Fibroblast of lung (primary cell): ENCODE measurements around the gene RPL22. TPM values are rescaled to one million over a fixed set of nuclear protein-coding genes. Genes with fewer than 3 reads are reported as not detected.

Experiments used
- DNase-seq, 2 donors: peaks; one replicate each; pipeline versions ENCODE4 v3.0.0 to v3.0.0-alpha.2; 2010; ENCODE audit warnings: low read depth in 2 of 2
- H2AFZ ChIP-seq: 2 replicates; pipeline ENCODE4 v1.5.1; 2012; ENCODE audit warnings: low read length, control low read depth, inconsistent platforms
- H3K27ac ChIP-seq: 2 replicates; pipeline ENCODE4 v1.5.1; 2011; ENCODE audit warnings: low read length, control low read depth; ENCODE audit not compliant: insufficient read depth
- H3K27me3 ChIP-seq: 2 replicates; pipeline ENCODE4 v1.5.1; 2011; ENCODE audit warnings: mild to moderate bottlenecking, low read length; ENCODE audit not compliant: control insufficient read depth, insufficient read depth
- H3K36me3 ChIP-seq: 2 replicates; pipeline ENCODE4 v1.5.1; 2011; ENCODE audit warnings: low read length; ENCODE audit not compliant: control insufficient read depth, insufficient read depth
- H3K4me1 ChIP-seq: 2 replicates; pipeline ENCODE4 v1.5.1; 2011; ENCODE audit warnings: low read length; ENCODE audit not compliant: control insufficient read depth, insufficient read depth; ENCODE audit errors: extremely low read depth
- H3K4me2 ChIP-seq: 2 replicates; pipeline ENCODE4 v1.5.1; 2011; ENCODE audit warnings: low read length, control low read depth; ENCODE audit not compliant: insufficient read depth; ENCODE audit errors: extremely low read depth
- H3K4me3 ChIP-seq, 4 experiments: fragments of 200-600 bp in 1 of 4; sonication (generic) in 1 of 4; replicated peaks in 1 of 4; 2 replicates each; pipeline ENCODE4 v1.5.1; 2011 to 2016; ENCODE audit warnings: low read length in 4 of 4, low read depth in 3 of 4, mild to moderate bottlenecking in 3 of 4, control low read depth in 2 of 4, inconsistent platforms in 1 of 4, mixed read lengths in 1 of 4; ENCODE audit not compliant: insufficient read depth in 1 of 4; ENCODE audit errors: control extremely low read depth in 1 of 4
- H3K79me2 ChIP-seq: 2 replicates; pipeline ENCODE4 v1.5.1; 2012; ENCODE audit warnings: mild to moderate bottlenecking, low read length, inconsistent platforms; ENCODE audit not compliant: control insufficient read depth, insufficient read depth
- H3K9ac ChIP-seq: 2 replicates; pipeline ENCODE4 v1.5.1; 2011; ENCODE audit warnings: mild to moderate bottlenecking, low read length, control low read depth; ENCODE audit not compliant: insufficient read depth
- H3K9me3 ChIP-seq: 2 replicates; pipeline ENCODE4 v1.5.1; 2012; ENCODE audit warnings: low read depth, low read length; ENCODE audit not compliant: control insufficient read depth, insufficient read depth
- H4K20me1 ChIP-seq: 2 replicates; pipeline ENCODE4 v1.5.1; 2011; ENCODE audit warnings: low read length; ENCODE audit not compliant: control insufficient read depth, insufficient read depth; ENCODE audit errors: extremely low read depth
- CTCF ChIP-seq, 2 donors: IDR thresholded peaks in 1 of 2; conservative IDR thresholded peaks in 1 of 2; 1 replicate in 1 of 2; 2 replicates in 1 of 2; pipeline ENCODE4 v1.5.1; 2011 to 2012; ENCODE audit warnings: low read length in 2 of 2, control low read depth in 1 of 2, inconsistent platforms in 1 of 2, low read depth in 1 of 2, mild to moderate bottlenecking in 1 of 2
- EZH2 ChIP-seq: IDR thresholded peaks from 2 replicates; pipeline ENCODE4 v1.5.1; 2012; ENCODE audit warnings: low read length, control low read depth, mild to moderate bottlenecking; ENCODE audit errors: missing control alignments
- polyA plus RNA-seq, 2 donors: library from polyadenylated mRNA; depleted of rRNA in 1 of 2; stranded (reverse) in 1 of 2; unstranded in 1 of 2; fragments of >200 nt; gene quantifications; 2 replicates each; pipeline ENCODE4 v1.2.1, GENCODE V29; 2011 to 2012; ENCODE audit warnings: missing spikeins in 1 of 2
- total RNA-seq: library from RNA; depleted of rRNA; stranded (reverse); fragments of >200 nt; gene quantifications from 2 replicates; pipeline ENCODE4 v1.2.1, GENCODE V29; 2014

The RPL22 gene
- total and polyA plus RNA-seq, 2 donors (not counting 1 experiment from before 2014, with no cell fraction given), result 159 to 369 TPM

- peaks cover 2% of the 10 kb centered on the region for H3K4me1 ChIP-seq
- H3K4me3 ChIP-seq, result no peak overlapping the region
- no peaks in the 10 kb centered on the region for H4K20me1 ChIP-seq
- H3K4me2 ChIP-seq, result no peak overlapping the region
- no peak for DNase-seq
- no peaks in the 10 kb centered on the region for H3K9me3 ChIP-seq
- H3K27me3 ChIP-seq, result no peaks in the 10 kb centered on the region
- no peak overlapping the region for H3K27ac ChIP-seq
- H3K79me2 ChIP-seq, result no peaks in the 10 kb centered on the region
- no peak overlapping the region for H3K9ac ChIP-seq
- H2AFZ ChIP-seq, result no peak overlapping the region
- H3K36me3 ChIP-seq, result peaks cover 2% of the 10 kb centered on the region
- TF ChIP-seq CTCF (conservative IDR thresholded peaks at IDR 0.05 in 1 of 2, IDR thresholded peaks at IDR 0.05 in 1 of 2; ENCODE audit: low read depth in 1 of 2, low read length in 2 of 2), result no peak
Observed at GRCh38 chr1:6218375-6219164, 19.2 kb upstream of the RPL22 start.

GRCh38 chr1:6212193-6212959, 13.0 kb upstream of the RPL22 start:
- Histone ChIP-seq H3K9me3 (no peaks in the 10 kb centered on the region), H3K4me2 (no peak overlapping the region), H3K4me3 (no peak overlapping the region), H3K4me1 (no peaks in the 10 kb centered on the region), H3K79me2 (no peaks in the 10 kb centered on the region), H2AFZ (no peak overlapping the region), H3K36me3 (no peaks in the 10 kb centered on the region), H3K27me3 (no peaks in the 10 kb centered on the region), H3K9ac (no peak overlapping the region), H4K20me1 (no peaks in the 10 kb centered on the region), H3K27ac (no peak overlapping the region)
- no peak for DNase-seq
- TF ChIP-seq CTCF (conservative IDR thresholded peaks at IDR 0.05 in 1 of 2, IDR thresholded peaks at IDR 0.05 in 1 of 2; ENCODE audit: low read depth in 1 of 2, low read length in 2 of 2), result no peak
- TF ChIP-seq EZH2, result no peak

- no peak overlapping the region for H3K4me2 ChIP-seq
- H2AFZ ChIP-seq, result no peak overlapping the region
- H3K36me3 ChIP-seq, result no peaks in the 10 kb centered on the region
- no peak overlapping the region for H3K27ac ChIP-seq
- TF ChIP-seq EZH2 (no peak), CTCF (conservative IDR thresholded peaks at IDR 0.05 in 1 of 2, IDR thresholded peaks at IDR 0.05 in 1 of 2; ENCODE audit: low read depth in 1 of 2, low read length in 2 of 2) (no peak)
- H3K27me3 ChIP-seq, result no peaks in the 10 kb centered on the region
- no peak overlapping the region for H3K4me3 ChIP-seq
- no peaks in the 10 kb centered on the region for H3K79me2 ChIP-seq
- H3K9me3 ChIP-seq, result no peaks in the 10 kb centered on the region
- no peak overlapping the region for H3K9ac ChIP-seq
- H3K4me1 ChIP-seq, result no peaks in the 10 kb centered on the region
- no peak for DNase-seq
- no peaks in the 10 kb centered on the region for H4K20me1 ChIP-seq
Observed at GRCh38 chr1:6211731-6212130, 12.3 kb upstream of the RPL22 start.
